ENCODE measurements around the gene SYDE2.
"Not testable (repeated sequence)": the region's sequence is repeated elsewhere in the genome, so short reads cannot be mapped to it uniquely, and the experiment has no call there.

Gene SYDE2, protein sequence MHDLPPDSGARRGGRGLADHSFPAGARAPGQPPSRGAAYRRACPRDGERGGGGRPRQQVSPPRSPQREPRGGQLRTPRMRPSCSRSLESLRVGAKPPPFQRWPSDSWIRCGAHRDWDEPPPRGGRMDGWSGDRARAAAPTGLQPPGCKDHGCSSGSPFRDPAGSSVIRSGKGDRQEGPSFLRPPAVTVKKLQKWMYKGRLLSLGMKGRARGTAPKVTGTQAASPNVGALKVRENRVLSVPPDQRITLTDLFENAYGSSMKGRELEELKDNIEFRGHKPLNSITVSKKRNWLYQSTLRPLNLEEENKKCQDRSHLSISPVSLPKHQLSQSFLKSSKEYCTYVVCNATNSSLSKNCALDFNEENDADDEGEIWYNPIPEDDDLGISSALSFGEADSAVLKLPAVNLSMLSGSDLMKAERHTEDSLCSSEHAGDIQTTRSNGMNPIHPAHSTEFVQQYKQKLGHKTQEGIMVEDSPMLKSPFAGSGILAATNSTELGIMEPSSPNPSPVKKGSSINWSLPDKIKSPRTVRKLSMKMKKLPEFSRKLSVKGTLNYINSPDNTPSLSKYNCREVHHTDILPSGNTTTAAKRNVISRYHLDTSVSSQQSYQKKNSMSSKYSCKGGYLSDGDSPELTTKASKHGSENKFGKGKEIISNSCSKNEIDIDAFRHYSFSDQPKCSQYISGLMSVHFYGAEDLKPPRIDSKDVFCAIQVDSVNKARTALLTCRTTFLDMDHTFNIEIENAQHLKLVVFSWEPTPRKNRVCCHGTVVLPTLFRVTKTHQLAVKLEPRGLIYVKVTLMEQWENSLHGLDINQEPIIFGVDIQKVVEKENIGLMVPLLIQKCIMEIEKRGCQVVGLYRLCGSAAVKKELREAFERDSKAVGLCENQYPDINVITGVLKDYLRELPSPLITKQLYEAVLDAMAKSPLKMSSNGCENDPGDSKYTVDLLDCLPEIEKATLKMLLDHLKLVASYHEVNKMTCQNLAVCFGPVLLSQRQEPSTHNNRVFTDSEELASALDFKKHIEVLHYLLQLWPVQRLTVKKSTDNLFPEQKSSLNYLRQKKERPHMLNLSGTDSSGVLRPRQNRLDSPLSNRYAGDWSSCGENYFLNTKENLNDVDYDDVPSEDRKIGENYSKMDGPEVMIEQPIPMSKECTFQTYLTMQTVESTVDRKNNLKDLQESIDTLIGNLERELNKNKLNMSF

DNA sequence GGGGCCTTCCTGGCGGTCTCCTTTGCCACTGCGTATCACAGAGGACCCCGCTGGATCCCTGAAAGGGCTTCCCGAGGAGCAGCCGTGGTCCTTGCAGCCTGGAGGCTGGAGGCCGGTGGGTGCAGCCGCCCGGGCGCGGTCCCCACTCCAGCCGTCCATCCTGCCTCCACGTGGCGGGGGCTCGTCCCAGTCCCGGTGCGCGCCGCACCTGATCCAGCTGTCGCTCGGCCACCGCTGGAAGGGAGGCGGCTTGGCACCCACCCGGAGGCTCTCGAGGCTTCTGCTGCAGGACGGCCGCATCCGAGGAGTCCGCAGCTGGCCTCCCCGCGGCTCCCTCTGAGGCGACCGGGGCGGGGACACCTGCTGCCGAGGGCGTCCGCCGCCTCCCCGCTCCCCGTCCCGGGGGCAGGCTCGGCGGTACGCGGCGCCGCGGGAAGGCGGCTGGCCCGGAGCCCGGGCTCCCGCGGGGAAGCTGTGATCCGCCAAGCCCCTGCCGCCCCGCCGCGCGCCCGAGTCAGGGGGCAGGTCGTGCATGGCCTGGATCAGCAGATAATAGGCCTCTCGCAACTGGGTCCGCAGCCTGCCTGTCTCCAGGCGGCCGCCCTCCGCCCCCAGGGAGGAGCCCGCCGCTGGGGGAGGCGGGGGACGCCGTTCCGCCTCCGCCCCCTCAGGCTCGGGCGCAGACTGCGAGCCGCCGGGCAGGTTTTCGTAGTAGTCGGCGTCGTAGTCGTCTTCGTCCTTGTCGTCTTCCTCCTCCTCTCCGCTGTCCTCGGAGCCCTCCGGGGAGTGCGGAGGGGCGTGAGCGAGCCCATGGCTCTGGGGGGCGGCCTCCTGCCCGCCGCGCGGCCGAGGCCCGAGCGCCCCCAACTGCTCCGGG, at the start of gene SYDE2:
SYDE2 (minus strand) TSS at position 554 of the 877 bp plus-strand sequence; CDS start at position 534, 20 bp downstream.
- Histone ChIP-seq H3K27me3 (ENCODE audit: insufficient read depth, low read depth) (no peaks in the 10 kb centered on the region), H3K4me3 (IDR thresholded peaks at IDR 0.05; ENCODE audit: insufficient read depth, low read depth, low read length) (peak within 1 kb of the TSS; percentile 29), H2AFZ (ENCODE audit: low read depth) (peak within 1 kb of the TSS; percentile 85), H3K79me2 (ENCODE audit: insufficient read depth, low read depth) (no peaks in the 10 kb centered on the region), H4K20me1 (ENCODE audit: insufficient read depth) (no peaks in the 10 kb centered on the region), H3K27ac (peak within 1 kb of the TSS; percentile 63), H3K4me1 (ENCODE audit: low read depth, poor library complexity, severe bottlenecking) (peaks cover 25% of the 10 kb centered on the region), H3K9ac (peak within 1 kb of the TSS; percentile 75), H3K36me3 (ENCODE audit: insufficient read depth) (no peaks in the 10 kb centered on the region), H3K4me2 (peak within 1 kb of the TSS; percentile 64; the same call in 1 of the 2 replicates)
- TF ChIP-seq, protein P1, sequence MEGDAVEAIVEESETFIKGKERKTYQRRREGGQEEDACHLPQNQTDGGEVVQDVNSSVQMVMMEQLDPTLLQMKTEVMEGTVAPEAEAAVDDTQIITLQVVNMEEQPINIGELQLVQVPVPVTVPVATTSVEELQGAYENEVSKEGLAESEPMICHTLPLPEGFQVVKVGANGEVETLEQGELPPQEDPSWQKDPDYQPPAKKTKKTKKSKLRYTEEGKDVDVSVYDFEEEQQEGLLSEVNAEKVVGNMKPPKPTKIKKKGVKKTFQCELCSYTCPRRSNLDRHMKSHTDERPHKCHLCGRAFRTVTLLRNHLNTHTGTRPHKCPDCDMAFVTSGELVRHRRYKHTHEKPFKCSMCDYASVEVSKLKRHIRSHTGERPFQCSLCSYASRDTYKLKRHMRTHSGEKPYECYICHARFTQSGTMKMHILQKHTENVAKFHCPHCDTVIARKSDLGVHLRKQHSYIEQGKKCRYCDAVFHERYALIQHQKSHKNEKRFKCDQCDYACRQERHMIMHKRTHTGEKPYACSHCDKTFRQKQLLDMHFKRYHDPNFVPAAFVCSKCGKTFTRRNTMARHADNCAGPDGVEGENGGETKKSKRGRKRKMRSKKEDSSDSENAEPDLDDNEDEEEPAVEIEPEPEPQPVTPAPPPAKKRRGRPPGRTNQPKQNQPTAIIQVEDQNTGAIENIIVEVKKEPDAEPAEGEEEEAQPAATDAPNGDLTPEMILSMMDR (conservative IDR thresholded peaks at IDR 0.05; ENCODE audit: low read depth, low read length): no peak

DNA sequence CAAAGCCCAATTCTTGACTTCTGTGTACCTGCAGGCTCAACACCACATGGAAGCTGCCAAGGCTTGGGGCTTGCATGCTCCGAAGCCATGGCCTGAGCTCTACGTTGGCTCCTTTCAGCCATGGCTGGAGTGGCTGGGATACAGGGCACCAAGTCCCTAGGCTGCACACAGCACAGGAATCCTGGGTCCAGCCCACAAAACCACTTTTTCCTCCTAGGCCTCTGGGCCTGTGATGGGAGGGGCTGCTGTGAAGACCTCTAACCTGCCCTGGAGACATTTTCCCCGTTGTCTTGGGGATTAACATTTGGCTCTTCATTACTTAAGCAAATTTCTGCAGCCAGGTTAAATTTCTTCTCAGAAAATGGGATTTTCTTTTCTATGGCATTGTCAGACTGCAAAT, 48.2 kb upstream of the SYDE2 start:
- not testable (repeated sequence) for H3K27me3 ChIP-seq (ENCODE audit: insufficient read depth, low read depth); H3K4me1 ChIP-seq (ENCODE audit: low read depth, poor library complexity, severe bottlenecking); H3K4me2 ChIP-seq; H3K4me3 ChIP-seq (IDR thresholded peaks at IDR 0.05; ENCODE audit: insufficient read depth, low read depth, low read length); H3K27ac ChIP-seq; H4K20me1 ChIP-seq (ENCODE audit: insufficient read depth); H2AFZ ChIP-seq (ENCODE audit: low read depth); H3K79me2 ChIP-seq (ENCODE audit: insufficient read depth, low read depth); H3K36me3 ChIP-seq (ENCODE audit: insufficient read depth); H3K9ac ChIP-seq

DNA sequence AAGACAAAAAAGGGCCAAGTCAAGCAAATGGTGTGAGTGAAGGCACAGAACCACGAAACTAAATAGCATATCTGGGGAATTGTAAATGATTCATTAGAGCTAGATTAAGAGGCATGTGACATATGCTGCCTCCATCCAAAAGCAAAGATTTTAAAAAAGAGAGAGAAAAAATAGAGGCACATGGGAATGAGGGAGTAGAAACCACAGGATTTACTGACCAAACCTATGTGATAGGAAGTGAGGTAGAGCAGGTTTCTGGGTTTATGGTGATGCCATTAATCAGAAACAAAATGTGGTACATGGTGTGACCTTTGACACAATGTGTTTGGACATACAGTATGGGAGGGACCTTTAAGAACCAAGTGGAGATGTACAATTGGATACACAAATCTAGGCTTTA, 45.1 kb upstream of the SYDE2 start:
- H3K4me3 ChIP-seq (IDR thresholded peaks at IDR 0.05; ENCODE audit: insufficient read depth, low read depth, low read length): no peak overlapping the region
- no peaks in the 10 kb centered on the region for H3K27me3 ChIP-seq (ENCODE audit: insufficient read depth, low read depth)
- no peak overlapping the region for H3K4me2 ChIP-seq
- H2AFZ ChIP-seq (ENCODE audit: low read depth): no peak overlapping the region
- no peaks in the 10 kb centered on the region for H3K79me2 ChIP-seq (ENCODE audit: insufficient read depth, low read depth)
- TF ChIP-seq, protein P1 (conservative IDR thresholded peaks at IDR 0.05; ENCODE audit: low read depth, low read length): no peak
- H3K4me1 ChIP-seq (ENCODE audit: low read depth, poor library complexity, severe bottlenecking): no peaks in the 10 kb centered on the region
- no peaks in the 10 kb centered on the region for H4K20me1 ChIP-seq (ENCODE audit: insufficient read depth)
- H3K36me3 ChIP-seq (ENCODE audit: insufficient read depth): no peaks in the 10 kb centered on the region
- no peak overlapping the region for H3K9ac ChIP-seq
- no peak overlapping the region for H3K27ac ChIP-seq

DNA sequence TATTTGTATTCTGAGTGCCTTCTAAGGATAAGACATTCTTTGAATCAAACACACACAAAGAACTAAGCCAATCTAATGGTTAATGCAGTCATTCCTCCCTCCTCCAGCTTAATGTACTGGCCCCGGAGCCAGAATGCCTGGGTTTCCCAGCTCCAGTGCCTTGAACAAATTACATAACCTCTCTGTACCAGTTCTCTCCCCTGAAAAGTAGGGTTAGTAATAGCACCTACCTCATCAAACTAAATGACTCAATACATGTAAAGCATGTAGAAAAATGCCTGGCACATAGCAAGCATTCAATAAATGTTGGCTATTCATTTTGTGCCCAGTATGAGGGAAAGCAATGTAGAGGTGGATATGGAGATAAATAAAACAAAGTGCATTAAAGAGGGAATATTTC, 44.6 kb upstream of the SYDE2 start:
- no peaks in the 10 kb centered on the region for H3K4me1 ChIP-seq (ENCODE audit: low read depth, poor library complexity, severe bottlenecking)
- no peak overlapping the region for H3K27ac ChIP-seq
- no peak overlapping the region for H2AFZ ChIP-seq (ENCODE audit: low read depth)
- H3K4me2 ChIP-seq: no peak overlapping the region
- no peak overlapping the region for H3K4me3 ChIP-seq (IDR thresholded peaks at IDR 0.05; ENCODE audit: insufficient read depth, low read depth, low read length)
- no peaks in the 10 kb centered on the region for H3K79me2 ChIP-seq (ENCODE audit: insufficient read depth, low read depth)
- no peaks in the 10 kb centered on the region for H3K36me3 ChIP-seq (ENCODE audit: insufficient read depth)
- no peaks in the 10 kb centered on the region for H4K20me1 ChIP-seq (ENCODE audit: insufficient read depth)
- no peaks in the 10 kb centered on the region for H3K27me3 ChIP-seq (ENCODE audit: insufficient read depth, low read depth)
- H3K9ac ChIP-seq: no peak overlapping the region
- TF ChIP-seq, protein P1 (conservative IDR thresholded peaks at IDR 0.05; ENCODE audit: low read depth, low read length): no peak
